ENCODE results near the gene TCF7. TPM values are rescaled to one million over a fixed set of nuclear protein-coding genes. Genes with fewer than 3 reads are reported as not detected.

TCF7 gene
- total RNA-seq, 3 donors from 2014 or later, result 1.9 to 6.8 (median 4.4) TPM

DNA sequence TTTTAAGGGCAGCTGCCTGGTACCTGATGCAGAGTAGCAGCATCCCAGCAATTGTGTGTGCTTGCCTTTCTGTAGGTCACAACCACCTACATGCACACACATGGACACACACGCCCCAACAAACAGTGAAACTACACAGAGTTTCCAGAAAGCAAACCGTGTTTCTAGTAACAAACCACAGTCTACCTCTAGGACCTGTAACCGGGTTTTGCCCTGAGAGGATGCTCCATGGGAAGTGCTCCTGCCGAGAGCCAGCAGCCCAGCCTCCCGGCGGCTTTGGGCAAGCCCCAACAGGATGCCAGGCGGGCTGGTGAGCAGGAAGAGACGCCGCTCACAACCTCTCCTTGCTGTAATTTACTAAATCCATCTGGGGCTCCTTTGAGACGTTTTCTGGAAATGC, 4.1 kb upstream of the TCF7 start:
- TF ChIP-seq, protein P1, sequence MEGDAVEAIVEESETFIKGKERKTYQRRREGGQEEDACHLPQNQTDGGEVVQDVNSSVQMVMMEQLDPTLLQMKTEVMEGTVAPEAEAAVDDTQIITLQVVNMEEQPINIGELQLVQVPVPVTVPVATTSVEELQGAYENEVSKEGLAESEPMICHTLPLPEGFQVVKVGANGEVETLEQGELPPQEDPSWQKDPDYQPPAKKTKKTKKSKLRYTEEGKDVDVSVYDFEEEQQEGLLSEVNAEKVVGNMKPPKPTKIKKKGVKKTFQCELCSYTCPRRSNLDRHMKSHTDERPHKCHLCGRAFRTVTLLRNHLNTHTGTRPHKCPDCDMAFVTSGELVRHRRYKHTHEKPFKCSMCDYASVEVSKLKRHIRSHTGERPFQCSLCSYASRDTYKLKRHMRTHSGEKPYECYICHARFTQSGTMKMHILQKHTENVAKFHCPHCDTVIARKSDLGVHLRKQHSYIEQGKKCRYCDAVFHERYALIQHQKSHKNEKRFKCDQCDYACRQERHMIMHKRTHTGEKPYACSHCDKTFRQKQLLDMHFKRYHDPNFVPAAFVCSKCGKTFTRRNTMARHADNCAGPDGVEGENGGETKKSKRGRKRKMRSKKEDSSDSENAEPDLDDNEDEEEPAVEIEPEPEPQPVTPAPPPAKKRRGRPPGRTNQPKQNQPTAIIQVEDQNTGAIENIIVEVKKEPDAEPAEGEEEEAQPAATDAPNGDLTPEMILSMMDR (IDR thresholded peaks at IDR 0.05), result no peak
- Histone ChIP-seq H3K9me3 (no peaks in the 10 kb centered on the region), H3K36me3 (ENCODE audit: low read depth) (no peaks in the 10 kb centered on the region), H3K4me1 (ENCODE audit: low read depth) (peaks cover 15% of the 10 kb centered on the region), H3K4me3 (no peak overlapping the region)
- ATAC-seq (no peak), DNase-seq (no peak)
- intact Hi-C loops (cut with DNase I, micrococcal nuclease), result no loop called here

DNA sequence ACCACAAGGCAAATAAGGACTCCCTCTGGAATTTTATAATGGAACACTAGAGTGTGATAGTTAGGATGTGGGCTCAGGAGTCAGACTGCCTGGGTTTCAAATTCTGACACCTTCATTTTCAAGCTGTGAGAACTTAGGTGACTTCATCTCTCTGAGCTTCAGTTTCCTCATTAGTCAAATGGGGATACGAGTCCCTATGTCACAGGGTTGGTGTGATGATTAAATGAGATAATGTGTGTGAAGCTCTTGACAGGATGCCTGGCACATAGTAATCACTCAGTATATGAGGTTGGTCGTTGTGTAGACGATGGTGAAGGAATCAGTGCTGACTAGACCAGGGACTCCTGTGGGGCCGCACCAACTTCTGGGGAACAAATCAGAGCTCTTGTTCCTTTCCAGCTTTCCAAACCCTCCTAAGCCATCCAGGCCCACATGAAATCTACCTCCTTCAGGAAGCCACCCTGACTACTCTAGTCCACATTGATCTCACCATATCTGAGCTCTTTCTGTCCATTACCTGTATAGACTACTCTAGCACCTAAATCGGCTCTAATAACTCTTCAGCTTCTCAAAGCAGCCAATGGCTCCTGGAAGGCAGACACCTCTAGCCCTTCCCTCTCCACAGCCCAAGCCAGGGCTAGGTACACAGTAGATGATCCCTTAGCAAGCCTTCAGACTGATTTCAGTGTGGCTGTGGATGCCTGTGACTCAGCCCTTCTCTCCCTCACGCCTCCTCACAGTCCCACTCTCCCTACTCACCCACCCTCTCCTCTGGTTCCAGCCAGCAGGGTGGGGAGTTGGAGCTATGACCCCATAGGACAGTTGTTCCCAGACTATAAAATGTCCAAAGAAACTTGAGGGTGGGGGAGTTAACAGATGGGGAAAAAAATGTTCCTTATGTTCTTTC, 2.5 kb upstream of the TCF7 start:
- H3K4me3 ChIP-seq, result no peak overlapping the region
- no peaks in the 10 kb centered on the region for H3K36me3 ChIP-seq (ENCODE audit: low read depth)
- intact Hi-C loops (cut with DNase I, micrococcal nuclease), result no loop called here
- DNase-seq, result no peak
- TF ChIP-seq, protein P1 (IDR thresholded peaks at IDR 0.05), result no peak
- H3K4me1 ChIP-seq (ENCODE audit: low read depth), result peaks cover 15% of the 10 kb centered on the region
- H3K9me3 ChIP-seq, result no peaks in the 10 kb centered on the region
- ATAC-seq, result no peak

DNA sequence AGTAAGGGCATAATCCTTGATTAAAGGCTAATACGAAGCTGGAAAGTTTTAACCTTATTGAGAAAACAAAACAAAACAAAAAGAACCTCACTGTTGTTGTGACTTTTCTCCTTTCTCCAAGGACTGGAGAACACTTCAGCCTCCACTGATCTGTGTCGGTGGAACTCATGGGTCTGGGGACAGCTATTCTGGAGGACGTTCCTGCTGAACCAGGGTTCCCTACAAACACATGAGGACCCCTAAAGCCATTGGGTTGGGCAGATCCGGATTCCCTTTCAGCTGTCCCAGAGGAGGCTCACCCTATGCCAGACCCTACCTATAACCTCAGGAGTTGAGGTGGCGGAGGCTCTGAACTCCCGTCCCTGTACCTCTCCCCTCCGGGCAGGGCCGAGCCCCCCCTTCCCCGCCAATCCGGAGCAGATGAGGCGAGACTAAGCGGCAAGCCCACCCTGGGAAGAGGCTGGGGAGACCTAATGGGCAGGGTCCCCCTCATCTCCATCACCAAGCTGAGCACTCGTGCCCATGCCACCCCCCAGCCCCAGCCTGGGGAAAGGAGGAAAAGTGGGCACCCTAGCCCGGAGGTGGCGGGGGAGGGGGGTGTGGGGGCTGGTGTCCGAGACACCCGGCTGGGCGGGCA, 1.6 kb upstream of the TCF7 start:
- H3K4me3 ChIP-seq, result no peak overlapping the region
- intact Hi-C loops (cut with DNase I, micrococcal nuclease), result no loop called here
- ATAC-seq (no peak), DNase-seq (no peak)
- TF ChIP-seq, protein P1 (IDR thresholded peaks at IDR 0.05), result no peak
- H3K9me3 ChIP-seq, result no peaks in the 10 kb centered on the region
- H3K4me1 ChIP-seq (ENCODE audit: low read depth), result peaks cover 15% of the 10 kb centered on the region
- H3K36me3 ChIP-seq (ENCODE audit: low read depth), result no peaks in the 10 kb centered on the region

DNA sequence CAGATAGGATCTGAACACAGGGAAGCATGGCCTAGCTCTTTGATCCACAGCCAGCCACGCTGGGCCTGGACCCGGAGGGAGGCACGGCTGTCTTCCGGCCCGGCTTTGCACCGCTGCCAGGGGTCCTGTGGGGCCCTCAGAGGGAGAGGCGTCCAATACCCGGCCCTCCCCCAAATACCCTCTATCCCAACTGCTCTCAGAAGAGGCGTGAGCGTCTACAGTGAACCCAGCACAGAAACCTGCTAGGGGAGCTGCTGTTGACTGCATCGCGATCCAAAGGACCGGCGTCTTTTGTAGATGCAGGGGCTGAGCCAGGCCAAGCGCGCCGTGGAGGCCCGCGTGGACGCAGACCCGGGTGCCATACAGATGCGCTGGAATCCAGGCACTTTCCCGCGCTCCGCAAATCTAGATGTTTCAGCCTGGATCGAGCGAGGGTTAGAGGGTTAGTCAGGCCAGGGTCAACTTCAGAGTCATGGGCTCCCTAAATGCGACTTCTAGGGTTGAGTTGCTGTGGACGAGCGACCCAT, 1.1 kb upstream of the TCF7 start:
- DNase-seq (no peak), ATAC-seq (no peak)
- intact Hi-C loops (cut with DNase I, micrococcal nuclease), result no loop called here

More for the DNA sequence above, 1.1 kb upstream of the TCF7 start:
- H3K4me1 ChIP-seq (ENCODE audit: low read depth), result peaks cover 15% of the 10 kb centered on the region
- no peak overlapping the region for H3K4me3 ChIP-seq
- no peaks in the 10 kb centered on the region for H3K36me3 ChIP-seq (ENCODE audit: low read depth)
- TF ChIP-seq, protein P1 (IDR thresholded peaks at IDR 0.05), result no peak
- no peaks in the 10 kb centered on the region for H3K9me3 ChIP-seq

Measured in mucosa of descending colon (tissue), 3 donors.